Left renal cortex interstitium (tissue), 4 donors: ENCODE data around the gene RNF150. TPM values are rescaled to one million over a fixed set of nuclear protein-coding genes. Genes with fewer than 3 reads are reported as not detected.

Experiments used
- DNase-seq, 4 donors: peaks; one replicate each; pipeline ENCODE4 v3.0.0-alpha.2; 2013; ENCODE audit warnings: low read depth in 4 of 4, low spot score in 2 of 4, missing footprints in 1 of 4
- polyA plus RNA-seq, 4 donors: library from polyadenylated mRNA; unstranded; fragments of 120-200 nt; gene quantifications; one replicate each; pipeline ENCODE4 v1.2.1, GENCODE V29; 2013; ENCODE audit not compliant: insufficient read length in 4 of 4

Gene RNF150
- polyA plus RNA-seq, 4 donors, result 23.6 to 27.1 (median 26.2) TPM

DNA sequence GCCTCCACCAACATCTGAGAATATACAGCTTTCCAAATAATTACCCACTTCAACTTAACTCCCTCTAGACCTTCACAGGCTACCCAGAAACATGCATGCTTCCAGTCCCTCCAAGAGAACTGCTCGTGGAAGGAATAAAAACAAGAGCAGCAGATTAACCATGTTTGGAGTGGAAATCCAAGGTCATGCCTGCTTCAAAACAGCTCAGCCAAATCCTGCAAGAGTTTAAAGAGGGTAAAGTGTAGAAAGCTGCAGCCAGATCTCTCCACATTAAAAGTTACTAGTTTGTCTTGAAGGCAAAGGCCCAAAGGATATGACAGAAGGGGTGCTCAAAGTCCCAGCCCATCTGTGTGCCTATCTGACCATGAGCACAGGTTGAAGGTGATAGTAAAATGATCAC is 139.3 kb downstream of the RNF150 start:
- no peak for DNase-seq

DNA sequence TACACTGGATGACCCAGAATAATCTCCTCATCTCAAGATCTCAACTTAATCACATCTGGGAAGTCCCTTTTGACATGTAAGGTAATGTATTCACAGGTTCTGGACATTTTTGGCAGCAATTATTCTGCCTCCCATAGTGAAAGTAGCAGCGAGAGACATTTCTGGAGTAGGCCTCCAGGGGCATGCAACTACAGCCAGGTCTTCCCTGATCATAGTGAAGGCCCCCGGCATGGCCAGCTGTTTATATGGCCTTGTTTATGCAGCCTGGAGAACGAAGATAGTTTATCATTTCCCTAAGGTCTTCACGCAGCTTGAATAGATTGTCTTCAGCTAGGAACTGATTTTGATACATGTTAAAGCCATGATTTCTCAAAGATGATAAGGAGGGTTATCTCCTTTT is 139.9 kb downstream of the RNF150 start:
- no peak for DNase-seq

DNA sequence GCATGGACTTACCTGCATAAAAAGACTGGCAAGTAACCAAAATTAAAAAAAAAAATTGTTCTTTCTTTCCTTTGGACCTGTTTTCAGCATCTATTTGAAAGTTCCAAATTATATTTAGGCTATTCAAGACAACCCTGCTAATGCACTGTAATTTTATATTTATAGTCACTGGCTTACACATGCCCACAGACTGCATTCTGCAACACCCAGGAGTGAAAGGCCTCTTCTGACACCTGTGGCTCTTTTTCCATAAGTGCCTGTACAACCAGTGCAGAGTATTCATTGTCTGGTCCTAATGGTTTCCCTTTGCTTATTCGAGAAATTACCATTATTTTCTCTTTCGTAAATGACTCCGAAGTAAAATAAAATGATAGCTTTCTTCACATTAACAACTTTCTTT is 143.3 kb downstream of the RNF150 start:
- DNase-seq, result no peak

DNA sequence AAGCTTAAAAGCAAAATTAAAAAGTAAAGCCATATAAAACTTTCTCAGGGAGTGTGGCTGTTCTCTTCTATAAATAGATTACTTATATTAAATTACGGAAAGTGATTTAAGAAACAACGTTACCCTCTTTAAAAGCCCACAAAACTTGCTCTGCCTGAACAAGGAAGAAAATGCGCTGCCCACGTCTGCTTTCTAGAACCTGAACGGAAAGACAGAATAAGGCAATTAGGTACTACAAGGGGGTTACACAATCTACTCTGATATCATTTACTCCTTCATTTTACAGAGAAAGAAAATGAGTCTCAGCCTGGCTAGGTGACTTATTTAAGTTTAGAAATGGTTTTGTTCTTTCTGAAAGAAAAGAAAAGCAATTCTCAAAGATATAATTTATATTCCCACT is 147.2 kb downstream of the RNF150 start:
- DNase-seq, result no peak

DNA sequence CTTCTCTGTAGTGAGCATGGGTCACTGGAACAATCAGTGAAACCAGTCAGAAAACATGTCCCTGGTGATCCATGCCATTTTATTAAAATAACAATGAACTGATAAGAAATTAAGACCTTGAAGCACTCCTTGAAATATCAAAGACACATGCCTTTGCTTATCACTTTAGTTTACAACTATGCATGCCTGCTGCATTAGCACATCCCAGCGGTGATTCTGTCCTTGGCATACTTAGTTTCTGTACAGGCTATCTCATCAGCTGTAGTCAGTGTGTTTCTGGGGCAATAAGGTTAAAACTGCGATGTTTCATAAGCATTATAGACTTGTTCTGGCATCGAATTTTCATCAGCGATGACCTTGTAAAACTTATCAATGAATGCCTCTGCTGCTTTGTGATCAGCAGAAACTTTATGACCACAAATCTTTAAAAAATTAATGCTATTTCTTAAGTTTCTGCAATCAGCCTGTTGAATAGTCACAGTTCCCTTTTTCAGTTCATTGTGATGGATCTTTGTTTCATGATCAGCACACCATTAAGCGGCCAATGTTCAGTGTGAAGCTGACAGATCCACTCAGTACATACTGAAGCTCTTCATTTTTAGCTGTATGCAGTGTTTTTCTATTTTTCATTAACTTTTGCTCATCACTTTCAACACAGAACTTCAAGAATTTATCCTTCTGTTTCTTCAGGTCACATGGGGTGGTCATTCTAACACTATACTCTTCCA is 150.5 kb downstream of the RNF150 start:
- DNase-seq, result no peak

DNA sequence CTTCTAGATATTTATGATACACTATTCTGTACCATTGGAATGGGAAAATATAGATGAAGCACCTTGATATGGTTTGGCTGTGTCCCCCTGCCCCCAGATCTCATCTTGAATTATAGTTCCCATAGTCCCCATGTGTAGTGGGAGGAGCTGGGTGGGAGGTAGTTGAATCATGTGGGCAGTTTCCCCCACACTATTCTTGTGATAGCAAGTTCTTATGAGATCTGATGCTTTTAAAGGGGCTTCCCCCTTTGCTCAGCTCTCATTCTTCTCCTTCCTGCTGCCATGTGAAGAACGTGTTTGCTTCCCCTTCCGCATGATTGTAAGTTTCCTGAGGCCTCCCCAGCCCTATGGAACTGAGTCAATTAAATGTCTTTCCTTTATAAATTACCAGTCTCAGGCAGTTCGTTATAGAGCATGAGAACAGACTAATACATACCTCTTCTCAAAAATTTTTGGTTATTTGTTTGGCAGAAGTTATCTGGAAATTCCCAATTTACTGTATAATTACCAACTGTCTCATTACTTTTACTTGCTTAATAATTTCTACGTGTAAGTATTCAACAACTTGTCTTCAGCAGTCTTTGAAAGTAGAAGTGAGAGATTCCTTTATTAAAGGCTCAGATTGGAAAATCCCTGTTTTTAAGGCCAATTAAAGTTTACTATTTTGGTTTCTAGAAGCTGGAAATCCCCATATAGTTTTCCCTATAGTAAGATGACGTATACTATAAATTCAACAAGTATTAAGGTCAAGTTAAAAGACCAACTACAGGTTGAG is 152.7 kb downstream of the RNF150 start:
- no peak for DNase-seq

DNA sequence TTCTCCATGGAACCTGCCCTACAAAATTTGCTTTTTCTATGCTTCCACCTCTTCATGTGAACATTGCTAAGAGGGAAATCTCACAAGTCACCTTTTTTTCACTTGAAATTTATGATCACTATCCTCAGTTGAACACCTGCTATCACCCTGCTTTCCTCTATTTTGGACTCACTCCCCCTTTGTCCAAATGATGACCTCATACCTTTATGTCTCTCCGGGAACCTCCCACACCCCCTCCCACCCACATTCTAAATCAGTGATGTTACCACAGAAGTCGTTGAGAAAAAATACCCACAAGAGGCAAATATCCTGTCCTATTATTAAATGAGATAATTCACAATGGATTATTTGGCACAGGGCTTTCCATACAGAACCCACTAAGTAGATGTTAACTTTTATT is 156.5 kb downstream of the RNF150 start:
- no peak for DNase-seq

DNA sequence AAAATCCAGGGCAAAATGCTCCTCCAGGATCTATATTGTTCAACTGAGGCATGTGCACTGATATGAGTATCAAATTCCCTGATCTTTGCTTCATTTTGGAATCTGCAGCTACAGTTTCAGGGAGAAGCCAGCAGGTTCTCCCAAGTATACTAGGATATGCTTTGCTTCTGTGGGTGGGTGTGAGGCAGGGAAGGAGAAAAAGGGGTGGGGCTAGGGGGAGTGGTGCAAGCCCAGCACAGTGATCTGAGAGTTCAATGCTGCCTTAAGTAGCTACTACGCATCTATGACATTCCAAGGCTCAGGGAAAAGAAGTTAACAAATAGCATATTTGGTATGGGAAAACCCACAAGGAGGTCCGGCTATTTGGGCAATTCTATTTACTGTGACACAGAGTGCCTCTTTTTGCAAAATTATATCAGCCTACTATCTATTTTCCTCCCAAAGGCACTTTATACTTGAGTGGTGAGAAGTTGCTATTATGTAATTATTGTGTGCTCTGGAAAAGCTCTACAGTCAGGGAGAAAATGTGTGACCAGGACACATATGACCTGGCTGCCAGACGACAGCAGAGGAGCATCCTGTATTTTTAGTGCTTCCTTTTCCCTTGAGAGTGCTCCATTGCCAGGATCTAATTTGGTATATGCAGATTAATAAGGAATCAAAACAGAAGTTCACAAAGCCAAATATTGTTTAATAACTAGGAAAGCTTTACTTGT is 162.0 kb downstream of the RNF150 start:
- no peak for DNase-seq

DNA sequence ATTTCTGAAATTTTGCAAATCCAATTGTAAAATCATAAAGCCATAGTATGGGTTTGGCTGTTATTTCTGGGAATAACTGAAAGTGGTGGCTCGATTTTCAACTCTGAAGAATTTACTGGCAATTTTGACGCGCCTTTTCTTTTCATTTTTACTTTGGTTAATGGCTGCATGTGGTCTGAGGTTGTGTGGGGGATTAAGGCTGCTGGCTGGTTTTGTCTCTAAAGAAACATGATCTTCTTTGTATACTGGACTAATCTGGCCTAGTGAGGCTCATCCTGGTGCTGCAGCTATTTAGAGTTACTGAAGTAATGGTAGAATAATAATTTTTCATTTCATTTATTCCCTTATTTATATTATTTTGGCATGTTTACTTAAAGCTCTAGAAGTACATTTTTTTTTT is 164.0 kb downstream of the RNF150 start:
- no peak for DNase-seq

DNA sequence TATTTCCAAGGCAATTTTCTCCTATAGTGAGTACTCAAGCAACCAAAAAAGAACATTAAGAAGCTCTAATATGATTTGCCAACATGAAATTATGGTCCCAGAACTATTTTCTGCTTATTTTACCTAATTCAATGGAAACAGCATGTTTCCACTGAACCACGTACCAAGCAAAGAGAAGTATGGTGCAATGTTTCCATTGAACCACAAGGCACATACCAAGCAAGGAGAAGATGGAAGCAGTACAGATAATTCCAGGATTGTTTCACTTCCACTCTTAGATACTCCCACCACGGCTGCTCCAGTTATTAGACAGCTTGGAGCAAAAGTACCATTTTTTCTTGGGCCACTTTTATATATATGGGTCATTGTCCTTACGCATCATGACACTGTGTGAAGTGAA is 164.9 kb downstream of the RNF150 start:
- DNase-seq, result no peak

DNA sequence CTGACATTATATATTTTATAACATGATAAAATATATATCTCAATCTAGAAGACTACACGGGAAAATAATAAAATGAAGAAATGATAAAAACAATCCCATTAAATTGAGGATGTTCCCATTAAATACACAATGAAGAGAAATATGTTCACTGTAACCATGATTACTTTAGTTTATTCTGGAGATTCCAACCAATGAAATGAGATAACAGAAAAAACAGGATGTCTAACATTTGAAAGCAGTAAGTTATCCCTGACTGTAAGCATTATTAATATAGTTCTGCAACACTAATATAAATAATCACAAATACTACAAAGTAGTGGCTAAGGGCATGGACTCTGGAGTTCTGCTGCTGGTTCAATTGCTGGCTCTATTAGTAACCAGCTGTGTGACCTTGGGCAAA is 169.4 kb downstream of the RNF150 start:
- DNase-seq, result no peak

DNA sequence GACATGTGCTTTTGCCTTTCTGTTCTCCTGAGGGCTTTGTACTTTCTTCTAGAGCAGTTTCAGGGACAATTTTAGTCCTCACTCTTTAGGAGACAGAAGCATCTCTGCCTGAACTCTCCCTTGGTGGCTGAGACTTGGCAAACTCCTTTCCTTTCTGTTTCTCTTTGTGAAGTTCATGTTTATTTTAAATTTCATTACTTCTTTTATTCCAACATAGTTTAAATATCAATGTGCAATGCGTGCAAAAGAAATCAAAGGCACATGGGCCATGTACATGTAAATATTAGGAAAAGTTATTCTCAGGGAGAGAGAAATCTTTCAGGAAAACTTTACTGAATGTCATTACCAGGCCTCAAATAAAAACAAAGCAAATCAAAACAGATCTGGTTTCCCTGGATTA is 177.6 kb downstream of the RNF150 start:
- DNase-seq, result no peak

DNA sequence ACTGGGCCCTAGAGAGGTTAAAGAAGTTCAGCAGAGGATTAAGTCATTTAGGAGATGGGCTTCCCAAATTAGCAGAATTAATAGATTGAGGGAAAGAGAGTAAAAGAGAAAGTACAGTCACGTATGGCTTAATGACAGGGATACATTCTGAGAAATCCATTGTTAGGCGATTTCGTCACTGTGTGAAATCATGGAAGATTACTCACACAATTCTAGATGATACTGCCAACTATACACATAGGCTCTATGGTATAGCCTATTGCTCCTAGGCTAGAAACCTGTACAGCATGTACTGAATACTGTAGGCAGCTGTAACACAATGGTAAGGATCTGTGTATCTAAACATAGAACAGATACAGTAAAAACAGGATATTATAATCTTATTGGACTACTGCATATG is 180.6 kb downstream of the RNF150 start:
- DNase-seq, result no peak

DNA sequence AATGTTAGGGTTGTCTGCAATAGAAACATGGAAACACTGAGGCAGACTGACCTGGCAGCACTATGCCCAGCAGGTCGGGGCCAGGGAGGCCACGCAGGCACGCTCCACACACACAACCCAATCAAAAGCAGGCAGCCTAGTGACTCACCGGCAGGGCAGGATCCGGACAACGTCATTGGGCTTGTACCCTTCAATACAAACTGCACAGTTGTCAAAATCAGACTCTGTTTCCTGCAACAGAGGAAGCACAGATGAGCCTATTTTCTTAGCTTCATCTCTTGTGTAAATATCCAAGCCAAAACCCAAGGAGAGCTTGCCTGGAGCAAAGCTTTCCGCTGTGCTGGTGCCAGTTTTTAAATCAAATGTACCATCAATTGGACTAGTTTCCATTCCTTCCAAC is 185.8 kb downstream of the RNF150 start:
- no peak for DNase-seq

DNA sequence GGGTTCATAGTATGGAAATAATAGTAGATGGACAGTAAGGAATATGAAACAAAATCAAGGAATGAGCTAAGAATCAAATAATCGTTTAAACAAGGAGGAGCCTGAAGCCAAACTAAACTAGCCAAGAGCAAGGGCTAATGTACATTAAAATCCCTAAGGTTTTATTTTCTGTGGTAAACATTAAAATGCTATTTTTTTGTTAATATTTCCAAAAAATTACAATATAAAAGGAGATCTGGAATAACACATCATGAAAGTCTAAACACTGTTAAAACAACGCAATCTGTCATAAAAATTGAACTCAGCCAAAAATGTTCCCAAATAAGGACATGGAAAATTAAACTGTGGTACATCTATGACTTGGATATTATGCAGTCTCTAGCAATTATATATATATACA is 188.2 kb downstream of the RNF150 start:
- no peak for DNase-seq

DNA sequence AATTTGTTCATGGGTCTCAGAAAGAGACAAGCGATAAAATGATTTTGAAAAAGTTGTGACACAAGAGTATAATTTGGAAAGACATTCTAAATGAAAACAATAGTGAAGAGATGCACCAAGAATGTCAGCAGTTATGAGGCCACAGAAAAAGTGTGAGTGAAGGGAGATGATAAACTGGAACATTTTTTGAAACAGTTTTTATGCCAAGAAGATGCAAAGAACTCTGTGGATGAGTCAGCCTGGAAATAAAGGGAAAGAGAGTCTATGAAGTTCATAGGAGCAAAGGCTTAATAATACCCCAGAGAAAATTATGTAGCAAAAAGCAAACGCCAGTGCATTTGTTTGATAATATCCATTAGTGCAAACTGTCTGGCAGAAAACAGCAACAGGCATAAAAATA is 188.7 kb downstream of the RNF150 start:
- DNase-seq, result no peak

DNA sequence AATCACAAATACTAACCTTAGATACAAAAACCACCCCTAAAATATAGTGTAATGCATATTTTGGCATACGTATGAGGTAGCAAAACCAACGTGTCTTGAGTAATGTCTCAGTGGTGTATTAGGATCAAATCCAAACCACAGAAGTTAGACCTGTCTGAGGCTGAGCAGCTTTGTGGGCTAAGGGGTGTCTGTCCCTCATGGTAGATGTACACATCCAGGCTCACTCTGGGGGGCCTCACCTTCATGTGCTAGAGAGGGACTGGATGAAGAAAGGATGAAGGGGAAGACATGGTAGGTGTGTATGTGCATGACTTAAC is 189.1 kb downstream of the RNF150 start:
- DNase-seq, result no peak

DNA sequence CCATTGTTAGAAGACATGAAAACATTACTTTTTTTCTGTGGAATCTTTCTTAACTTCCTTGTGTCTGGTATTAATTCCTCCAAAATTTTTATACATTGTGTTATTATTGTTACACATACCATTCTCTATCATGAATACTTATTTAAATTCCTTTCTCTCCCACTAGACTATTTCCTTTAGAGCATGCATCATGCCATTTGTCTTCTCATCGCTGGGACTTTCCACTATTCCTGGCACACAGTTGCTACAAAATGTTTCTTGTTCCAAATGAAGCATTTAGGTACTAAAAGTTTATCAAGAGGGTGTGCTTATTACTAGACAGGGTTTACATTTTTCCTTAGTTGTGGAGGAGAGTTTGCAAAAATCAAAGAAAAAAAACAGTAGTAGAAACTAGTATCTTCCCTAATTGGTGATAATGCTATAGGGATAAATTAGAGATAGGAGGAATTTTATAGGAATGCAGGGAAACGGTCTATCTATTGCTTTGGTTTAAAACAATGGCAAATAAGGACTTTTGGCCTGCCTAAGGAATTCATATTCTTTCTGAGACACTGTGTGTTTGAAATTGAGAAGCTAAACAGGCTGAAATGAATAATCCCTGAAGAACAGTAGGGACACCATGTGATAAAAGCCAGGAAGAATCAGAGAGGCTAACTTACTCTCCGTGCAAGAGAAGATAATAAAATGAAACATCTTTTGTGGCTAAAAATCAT is 189.6 kb downstream of the RNF150 start:
- no peak for DNase-seq

DNA sequence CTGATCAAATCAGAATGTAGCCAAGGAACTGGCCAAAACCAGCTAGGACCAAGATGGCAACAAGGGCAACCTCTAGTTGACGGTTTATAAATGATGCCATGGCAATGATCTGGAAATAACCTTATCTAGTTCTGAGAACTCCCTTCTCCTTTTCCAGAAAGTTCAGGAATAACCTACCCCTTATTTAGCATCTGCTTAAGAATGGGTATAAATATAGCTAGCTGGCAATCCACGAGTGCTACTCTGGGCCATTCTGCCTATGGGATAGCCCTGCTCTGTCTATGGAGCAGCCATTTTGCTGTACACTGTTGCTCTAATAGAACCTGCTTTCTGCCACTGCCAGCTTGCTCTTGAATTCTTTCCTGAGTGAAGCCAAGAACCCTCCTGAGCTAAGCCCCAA is 192.7 kb downstream of the RNF150 start:
- DNase-seq, result no peak

DNA sequence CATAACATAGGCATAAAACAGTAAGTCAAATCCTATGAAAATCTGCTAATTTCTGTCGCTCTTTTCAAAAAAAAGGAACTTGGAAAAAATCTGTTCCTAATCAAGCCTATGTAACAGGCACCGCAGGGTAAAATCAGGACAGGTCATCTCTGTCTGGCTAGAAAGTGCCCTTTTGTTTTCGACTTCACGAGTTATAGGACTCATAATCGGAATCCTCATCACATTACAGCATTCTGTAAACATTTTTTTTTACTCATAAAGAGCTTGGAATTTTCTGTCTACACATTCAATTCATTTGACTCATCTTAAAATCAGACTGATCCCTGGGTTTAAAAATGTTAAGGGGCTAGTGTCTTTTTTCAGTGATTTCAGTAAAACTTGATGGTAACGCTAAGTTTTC is 195.4 kb downstream of the RNF150 start:
- no peak for DNase-seq

DNA sequence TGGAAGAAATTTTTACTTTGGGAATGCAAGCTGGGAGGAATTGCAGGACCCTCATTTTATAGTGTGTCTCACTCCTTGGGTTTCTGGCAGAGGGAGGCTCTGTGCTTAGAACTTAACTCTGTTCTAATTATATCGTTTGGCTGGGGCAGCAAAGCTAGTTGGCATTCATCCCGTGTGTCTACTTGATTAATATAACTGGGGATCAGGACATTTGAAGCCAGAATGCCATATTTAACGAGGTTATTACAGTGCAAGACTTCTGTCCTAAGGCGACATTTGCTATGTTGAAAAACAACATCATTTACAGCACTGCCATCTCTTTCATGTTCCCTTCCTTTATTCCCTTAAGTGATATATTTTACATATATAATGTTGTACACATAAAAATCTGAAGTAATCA is 198.0 kb downstream of the RNF150 start:
- peak; percentile 51 to 75 (median 73) for DNase-seq
